GM21390 (cell line): ENCODE results near the gene PDC.
"Not testable (repeated sequence)": the region's sequence is repeated elsewhere in the genome, so short reads cannot be mapped to it uniquely, and the experiment has no call there.

ENCODE experiments used
- ATAC-seq: cut with Tn5 transposase; IDR thresholded peaks from one replicate; pipeline ENCODE4 v1.9.1; 2021; ENCODE audit not compliant: unreplicated experiment

PDC gene

DNA sequence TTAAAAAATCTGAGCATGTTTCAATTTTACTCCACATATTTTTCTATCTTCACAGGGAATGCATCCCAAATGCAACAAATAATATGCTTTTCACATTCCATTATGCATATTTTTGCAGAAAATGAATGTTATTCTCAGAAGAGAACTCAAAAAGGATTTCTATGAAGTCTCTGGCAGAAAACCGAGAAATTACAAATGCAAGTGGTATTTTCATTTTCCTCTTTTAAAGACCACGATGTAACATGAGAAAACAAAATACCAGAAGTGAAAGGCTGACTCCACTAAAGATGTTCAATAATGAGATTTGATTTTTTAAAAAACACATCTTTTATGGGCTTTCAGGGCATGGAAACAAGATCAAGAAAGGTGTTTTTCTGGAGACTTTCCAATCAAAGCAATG, 5.0 kb upstream of the PDC start:
- no peak for ATAC-seq

DNA sequence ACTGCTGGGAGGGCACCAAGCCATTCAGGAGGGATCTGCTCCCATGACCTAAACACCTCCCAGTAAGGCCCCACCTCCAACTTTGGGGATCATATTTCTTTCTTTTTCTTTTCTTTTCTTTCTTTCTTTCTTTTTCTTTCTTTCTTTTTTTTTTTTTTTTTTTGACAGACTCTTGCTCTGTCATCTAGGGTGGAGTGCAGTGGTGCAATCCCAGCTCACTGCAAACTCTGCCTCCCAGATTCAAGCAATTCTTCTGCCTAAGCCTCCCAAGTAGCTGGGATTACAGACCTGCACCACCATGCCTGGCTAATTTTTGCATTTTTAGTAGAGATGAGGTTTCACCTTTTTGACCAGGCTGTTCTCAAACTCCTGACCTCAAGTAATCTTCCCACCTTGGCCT, 4.6 kb upstream of the PDC start:
- not testable (repeated sequence) for ATAC-seq

DNA sequence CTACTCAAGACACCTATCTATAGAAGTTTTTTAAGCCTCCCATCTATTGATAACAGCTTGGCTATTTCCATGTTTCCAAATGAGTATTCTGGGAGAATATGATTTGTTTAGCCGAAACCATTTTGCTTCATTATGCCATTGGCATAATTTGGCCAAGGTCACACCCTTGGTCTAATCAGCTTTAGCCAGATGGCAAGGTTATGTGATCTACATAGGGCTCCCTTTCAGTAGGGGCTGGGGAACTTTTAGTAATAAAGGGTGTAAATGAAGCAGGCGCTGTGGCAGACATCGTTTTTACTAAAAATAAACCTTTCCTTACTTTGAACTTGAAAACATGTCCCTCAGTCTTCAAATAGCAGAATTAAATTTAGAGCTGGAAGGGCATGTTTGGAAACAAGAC, 3.0 kb upstream of the PDC start:
- ATAC-seq = no peak

DNA sequence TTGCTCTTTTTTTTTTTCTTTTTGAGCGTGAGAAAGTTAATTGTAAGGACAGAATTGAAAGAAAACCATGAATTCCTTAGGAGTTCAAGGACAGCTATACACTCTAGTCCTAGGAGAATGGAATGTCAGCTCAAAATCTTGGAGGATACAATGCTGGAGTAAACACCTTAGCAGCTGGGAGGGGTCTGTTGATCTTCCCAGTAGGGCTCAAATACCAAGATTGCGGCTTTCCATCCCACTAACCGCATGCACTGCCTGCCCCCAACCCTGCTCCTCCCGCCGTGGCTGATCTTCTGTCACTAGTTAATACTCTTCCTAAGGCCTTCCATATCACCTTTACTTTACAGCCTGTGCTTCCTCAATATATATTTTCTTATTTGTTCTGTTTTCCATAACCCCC, 2.6 kb upstream of the PDC start:
- no peak for ATAC-seq

DNA sequence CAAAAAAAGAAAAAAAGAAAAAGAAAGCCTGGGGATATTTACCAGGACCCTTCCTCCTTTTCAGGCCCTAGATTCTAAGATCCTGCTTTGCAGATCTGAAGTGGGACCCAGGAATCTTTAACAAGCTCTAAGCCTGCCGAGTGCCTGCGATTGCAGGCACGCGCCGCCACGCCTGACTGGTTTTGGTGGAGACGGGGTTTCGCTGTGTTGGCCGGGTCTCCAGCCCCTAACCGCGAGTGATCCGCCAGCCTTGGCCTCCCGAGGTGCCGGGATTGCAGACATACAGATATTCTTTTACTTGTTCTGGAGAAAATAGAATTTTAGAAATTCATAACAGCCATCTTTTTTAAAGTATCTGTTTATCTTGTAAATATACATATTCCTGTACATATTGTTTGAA, 1.8 kb downstream of the PDC start:
- ATAC-seq = not testable (repeated sequence)

DNA sequence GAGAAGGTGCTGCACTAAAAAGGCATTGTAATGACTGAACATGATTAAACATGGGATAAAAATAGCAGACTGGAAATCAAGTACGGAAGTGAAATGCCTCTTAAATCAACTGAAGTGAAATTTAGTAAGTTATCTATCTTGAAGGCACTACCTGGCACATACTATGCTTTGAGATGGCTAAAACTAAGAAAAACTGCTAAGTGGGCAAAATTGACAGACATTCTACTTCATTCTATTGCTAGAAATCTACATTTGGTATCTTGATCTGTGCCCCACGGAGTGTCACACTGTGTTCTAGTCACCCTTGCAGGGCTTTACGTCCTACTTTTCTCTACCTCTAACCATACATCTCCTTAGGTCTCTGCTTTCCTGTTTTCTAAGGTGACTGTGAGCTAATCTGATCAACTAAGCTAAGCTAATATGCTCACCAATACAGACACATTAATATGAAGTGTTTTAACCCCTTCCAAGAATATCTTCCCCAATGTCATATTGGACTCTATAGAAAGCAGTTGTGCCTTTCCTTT, 4.1 kb downstream of the PDC start:
- ATAC-seq = no peak

DNA sequence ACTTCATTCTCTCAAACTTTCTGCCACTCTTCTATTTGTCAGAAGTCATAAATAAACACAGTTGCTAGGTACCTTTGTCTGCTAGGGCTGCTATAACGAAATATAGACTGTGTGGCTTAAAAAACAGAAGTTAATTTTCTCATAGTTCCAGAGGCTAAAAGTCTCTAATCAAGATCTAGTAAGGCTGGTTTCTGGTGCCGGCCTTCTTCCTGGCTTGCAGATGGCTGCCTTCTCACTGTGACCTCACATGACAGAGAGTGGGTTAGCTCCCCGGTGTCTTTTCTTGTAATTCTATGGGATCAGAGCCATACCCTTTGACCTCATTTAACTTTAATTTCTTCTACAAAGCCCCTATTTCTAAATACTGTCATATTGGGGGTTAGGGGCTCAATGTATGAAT, 5.9 kb downstream of the PDC start:
- ATAC-seq = no peak

DNA sequence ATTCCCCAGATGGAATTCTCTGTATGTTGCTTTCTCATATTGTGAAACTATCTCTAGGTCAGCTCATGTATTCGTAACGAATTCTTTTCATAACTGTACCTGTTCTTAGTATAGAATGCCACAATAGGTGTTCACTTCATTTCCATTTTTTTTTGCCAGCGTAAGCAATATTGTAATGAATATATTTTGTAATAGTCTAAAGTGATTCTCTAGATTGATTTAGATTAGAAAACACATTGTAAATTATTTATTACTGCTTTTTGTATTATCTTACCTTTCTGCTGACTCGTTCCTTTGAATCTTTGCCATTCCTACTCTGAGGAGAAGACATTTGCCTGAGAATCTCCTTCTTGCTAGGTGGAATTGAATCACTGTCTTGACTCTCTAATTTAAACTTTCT, 14.8 kb downstream of the PDC start:
- ATAC-seq = no peak

DNA sequence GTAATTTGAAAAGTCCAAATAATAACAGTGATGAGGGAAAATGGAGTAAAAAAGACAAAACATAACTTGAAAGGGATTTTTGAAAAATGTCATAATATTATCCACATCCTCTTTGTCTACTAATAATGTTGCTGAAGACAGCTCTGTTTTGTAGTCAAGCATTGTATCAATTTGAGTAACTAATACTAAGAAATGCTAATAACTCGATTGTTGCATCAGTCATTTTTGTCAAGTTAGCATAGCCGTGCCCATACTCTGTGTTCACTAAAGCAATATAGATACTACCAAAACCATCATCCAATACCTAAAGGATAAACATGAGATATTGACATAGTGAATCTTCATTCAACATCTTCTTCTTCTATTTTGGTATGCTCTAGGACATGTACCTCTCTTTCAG, 17.3 kb downstream of the PDC start:
- ATAC-seq = no peak

DNA sequence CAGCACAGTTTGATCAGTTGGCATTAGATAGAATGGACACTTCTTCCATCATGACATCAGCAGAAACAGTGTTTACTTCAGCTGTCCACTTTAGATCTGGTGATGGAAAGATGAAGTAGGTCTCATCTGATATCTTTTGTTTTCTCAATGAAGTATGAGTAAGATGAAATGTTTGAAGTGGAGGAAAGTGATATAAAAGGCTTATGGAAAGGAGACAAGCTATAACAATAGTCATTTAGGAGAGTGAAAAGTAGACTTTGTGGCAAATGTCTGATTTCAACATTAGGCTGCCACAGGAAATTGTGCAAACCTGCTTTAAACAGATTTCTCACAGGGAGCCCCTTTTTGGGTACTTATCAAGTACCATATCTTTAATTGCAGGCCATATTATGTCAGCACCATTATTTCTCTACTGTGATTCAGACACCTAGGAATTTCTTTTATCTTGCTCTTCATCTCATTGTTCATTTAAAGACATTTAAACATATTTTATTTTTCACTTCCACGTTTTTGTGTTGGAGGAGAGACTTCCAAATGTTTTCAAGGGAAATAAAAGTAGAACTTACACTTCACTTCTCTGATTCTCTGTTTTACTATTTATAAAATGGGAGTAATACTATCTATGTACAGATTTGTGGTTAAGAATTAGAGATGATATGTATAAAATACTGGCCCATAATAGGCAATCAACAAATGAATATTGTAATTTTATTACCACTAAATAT, 18.1 kb downstream of the PDC start:
- ATAC-seq = no peak

DNA sequence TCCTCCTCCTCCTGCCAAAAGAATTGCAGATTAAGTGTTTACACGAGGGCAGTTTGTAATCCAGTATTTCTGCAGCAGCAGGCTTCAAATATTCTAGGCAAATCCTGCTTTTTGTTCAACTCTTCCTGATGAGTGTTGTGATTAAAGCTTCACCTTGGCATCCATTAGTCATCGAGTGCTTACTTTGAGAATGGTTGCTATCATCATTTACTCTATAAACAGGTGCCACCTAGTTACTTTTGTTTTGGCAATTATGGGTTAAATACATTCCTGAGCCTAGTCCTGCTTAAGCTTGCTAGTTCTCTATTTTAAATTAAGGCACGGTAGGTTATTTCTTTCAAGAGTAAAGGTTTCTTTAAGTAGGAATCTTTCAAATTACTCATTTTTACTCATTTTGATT, 20.3 kb downstream of the PDC start:
- ATAC-seq = no peak

DNA sequence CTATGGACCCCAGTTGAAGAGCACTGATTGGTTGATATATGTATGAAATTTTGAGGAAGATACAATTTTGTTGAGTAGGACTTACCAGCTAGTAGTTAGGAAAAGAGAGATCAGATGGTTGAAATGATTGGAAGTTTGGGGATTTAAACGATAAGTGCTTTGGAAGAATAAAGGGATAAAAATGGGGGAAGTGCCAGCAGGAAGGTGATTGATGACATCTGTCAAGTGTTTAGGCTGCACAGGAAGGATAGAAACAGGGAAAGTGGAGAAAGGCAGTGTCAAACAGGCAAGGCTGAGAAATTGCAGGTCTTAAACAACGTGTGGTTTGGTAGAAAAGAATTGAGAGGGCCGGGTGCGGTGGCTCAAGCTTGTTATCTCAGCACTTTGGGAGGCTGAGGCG, 22.3 kb downstream of the PDC start:
- ATAC-seq = no peak

DNA sequence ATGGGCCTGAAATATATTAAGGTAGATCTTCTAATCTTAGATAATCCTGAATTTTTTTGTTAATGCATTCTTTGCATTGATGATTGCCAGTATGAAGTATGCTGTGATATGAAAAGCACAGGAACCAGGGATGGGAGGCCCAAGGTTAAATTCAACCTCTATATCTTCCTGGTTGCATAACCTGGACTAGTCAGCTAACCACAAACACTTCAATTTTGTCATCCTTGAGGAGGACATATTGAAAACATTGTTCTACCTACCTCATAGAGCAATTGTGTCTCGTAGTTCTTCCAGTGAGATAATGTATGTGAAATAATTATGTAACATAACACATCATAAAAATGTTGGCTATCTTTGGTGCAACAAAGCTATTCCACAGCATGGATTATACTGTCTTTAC, 25.6 kb downstream of the PDC start:
- no peak for ATAC-seq

DNA sequence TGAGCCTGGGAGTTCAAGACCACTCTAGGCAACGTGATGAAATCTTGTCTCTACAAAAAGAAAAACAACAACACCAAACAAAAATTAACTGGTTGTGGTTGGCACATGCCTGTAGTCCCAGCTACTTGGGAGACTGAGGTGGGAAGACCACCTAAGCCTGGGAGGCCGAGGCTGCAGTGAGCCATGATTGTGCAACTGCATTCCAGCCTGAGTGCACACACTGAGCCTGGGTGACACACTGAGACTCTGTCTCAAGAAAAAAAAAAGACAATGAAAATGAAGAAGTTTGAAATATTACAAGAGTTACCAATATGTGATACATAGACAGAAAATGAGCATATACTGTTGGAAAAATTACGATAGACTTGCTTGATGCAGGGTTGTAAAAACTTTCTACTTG, 31.9 kb downstream of the PDC start:
- ATAC-seq = no peak

DNA sequence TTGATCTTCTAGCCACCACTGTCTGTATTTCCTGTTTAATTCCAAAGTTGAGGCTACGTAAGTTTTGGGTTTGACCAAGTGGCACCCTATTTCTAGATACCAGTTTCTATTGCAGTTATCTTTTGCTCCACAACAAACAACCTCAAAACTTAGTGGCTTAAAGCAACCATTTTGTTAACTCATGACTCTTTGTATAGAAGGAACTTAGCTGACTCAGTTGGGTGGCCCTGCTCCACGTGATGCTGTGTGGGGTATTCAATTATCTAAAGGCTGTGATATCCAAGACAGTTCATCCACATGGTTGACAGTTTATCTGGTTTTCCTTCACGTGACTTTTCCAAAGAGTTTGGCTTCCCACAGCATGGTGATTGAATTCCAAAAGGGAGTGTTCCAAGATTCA, 34.8 kb downstream of the PDC start:
- ATAC-seq = no peak

DNA sequence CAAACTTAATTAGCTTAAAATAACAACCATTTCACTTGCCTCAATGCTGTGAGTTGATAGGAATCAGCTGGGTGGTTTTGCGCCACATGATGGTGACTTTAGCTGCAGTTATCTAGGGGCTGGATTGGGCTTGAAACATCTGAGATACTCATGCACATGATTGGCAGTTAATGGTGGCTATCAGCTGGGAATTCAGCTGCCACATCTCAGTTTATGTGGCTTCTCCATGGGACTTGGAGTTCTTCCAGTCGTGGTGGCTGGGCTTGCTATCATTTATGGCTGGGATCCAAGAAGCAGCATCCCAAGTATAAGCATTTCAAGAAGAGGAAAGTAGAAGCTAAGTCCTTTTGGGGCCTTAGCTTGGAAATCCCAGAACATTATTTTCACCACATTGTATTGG, 36.4 kb downstream of the PDC start:
- no peak for ATAC-seq

DNA sequence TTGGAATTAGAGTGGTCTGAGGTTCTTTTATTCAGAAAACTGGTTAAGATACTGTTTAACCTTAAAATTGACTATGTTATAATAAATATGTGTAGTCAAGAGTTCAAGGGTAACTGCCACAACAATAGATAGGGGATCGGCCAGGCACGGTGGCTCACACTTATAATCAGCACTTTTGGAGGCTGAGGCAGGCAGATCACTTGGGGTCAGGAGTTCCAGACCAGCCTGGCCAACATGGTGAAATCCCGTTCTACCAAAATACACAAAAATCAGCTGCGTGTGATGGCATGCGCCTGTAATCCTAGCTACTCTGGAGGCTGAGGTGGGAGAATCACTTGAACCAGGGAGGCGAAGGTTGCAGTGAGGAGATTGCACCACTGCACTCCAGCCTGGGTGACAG, 39.5 kb downstream of the PDC start:
- ATAC-seq = no peak

DNA sequence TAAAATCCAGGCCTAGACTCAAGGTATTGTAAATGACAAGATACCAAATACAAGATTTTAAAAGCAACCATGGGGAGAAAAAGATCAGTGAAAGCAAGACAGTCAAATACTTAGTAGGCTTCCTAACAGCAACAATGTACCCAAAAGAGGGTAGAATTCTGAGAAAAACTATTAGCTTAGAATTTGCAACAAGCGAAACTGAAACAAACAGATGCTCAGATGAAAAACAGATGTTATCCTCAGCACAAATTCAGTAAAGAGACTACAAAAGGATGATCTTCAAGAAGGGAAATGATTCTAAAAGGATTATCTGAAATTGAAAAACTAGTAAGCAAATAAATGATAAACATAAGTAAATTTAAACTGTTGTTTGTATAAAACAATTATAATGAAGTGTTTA, 40.0 kb downstream of the PDC start:
- peak; percentile 97 for ATAC-seq

DNA sequence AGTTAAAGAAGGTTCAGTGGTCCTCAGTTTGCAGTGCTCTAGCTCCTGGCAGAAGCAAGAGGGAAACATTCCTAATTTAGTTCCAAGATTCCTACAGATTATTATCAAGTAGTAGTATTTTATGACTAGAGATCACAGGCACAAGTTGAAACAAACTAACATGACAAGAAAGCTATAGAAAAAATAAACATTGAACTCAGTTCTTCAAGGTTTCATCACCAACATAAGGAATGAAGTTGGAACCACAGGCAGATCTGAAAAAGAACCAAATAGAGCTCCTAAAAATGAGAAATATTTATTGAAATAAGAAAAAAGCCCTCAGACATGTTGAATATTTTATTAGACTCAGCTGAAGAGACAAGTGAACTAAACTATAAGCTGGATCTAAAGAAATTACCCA, 40.6 kb downstream of the PDC start:
- no peak for ATAC-seq

DNA sequence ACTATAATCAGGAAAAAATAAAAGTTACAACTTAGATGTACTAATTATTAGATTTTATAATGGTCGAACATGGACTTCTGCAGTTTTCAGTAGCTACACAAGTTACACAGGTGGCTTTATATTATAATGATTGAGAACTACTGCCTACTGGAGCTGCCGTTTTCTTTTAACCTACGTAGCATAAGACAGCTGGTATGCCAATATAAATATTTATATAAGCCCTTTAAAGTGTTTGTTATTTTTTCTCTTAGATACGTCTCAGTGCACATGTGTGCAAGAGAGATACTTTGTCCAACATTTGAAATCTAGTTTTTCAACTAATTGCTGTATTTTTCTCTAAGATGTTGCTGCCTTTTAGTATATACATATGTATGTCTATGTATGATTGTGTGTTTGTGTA, 42.4 kb downstream of the PDC start:
- no peak for ATAC-seq

DNA sequence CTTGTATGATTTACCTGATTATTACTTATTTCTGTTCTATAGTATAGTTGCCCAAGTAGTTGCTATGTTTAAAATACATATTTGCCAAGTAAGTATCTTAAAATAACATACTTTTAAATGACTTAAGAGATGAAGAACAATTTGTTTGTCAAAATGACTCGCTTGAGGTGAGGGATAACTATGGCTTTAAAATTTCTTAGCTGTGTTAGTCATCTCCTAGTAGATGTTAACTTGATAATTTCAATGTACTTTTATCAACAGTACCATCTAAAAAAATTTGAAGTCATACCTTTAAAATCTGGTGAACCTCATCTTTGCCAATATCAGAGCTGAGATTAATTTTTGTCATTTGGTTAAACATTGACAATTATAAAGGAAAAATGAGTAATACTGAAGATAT, 47.6 kb downstream of the PDC start:
- ATAC-seq = no peak

DNA sequence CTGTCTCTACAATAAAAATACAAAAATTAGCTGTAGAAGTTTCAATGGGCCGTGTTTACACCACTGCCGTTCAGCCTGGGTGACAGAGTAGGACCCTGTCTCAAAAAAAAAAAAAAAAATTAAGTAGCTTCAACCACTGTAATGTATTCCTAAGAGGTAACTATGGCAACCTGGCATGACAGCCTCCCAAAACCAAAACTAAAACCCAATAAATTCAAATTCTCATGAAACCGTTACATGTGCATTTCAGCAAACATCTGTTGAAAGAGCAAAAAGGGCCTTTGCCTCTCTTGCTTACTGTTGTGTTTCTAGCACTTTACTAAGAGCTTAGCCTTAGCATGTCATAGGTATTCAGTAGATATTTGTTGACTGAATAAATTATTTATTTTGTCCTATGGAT, 51.8 kb downstream of the PDC start:
- ATAC-seq = peak; percentile 67

DNA sequence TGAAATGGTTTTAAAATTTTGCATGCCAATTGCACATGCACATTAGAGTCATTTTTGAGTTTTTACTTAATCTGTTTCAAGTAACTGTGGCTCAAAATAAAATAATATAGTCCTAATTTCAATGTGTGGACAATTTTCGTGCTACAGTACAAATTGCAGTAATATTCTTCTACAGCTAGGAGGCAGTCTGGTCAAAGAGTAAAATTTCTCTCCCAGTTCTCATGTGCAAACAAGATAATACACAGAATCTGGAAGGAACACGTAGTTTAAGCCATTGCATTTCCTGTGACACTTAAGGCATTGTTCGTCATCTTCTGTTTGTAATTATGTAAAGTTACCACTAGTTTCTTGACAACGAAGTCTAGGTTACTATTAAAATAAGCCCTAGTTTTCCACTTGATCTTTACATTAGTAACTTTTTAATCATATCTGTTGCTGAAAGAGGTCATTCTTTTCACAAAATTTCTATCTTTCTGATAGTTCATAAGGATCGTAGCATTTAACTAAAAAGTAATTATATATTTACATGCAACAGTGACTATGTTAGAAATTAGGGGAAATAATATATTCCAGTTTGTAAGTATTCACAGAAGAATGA, 56.4 kb downstream of the PDC start:
- ATAC-seq = no peak
